Stimulated activated CD4-positive, alpha-beta T cell treated with anti-CD3 and anti-CD28 coated beads, Interleukin-1b, Interleukin-23, amount 100 ng/mL, for 48 hours (primary cell): ENCODE measurements around the gene PRKCE.
A peak's percentile ranks its signal among the peaks of the same experiment; 100 is the strongest.
"Not testable (repeated sequence)": the region's sequence is repeated elsewhere in the genome, so short reads cannot be mapped to it uniquely, and the experiment has no call there.

Source experiments
- DNase-seq: peaks from one replicate; pipeline ENCODE4 v3.0.0-alpha.2; 2020

The PRKCE gene

DNA sequence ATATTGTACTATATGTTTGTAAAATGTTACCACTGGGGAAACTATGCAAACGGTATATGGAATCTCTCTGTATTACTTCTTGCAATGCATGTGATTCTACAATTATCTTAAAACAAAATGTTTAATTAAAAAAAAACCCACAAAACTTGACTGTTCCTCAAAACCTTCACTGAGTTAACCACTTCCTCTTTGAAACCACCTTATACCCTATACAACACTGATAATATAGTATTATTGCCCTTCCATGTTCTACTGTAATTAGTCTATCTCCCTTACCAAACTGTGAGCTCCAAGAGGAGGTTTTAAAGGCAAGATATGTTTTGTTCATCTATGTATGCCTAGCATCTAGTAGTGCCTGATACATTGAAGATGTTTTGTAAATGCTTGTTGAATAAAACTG, 572.0 kb downstream of the PRKCE start:
- DNase-seq = not testable (repeated sequence)

DNA sequence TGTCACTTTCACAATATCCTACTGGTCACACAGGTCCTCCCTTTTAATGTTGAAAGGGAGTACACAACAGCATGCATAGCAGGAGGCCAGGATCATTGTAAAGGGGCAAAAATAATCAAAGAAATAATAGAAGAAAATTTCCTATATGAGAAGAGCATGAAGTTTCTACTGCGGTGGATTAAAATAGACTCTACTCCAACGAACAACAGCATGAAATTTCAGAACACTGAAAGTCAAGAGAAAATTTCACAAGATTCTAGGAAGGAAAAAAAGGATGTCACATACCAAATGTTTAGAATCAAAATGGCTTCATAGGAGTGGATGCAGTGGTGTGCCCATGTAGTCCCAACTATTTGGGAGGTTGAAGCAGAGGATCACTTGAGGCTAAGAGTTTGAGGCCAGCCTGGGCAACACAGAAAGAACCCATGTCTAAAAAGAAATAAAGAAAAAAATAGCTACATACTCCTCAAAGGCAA, 573.7 kb downstream of the PRKCE start:
- no peak for DNase-seq

DNA sequence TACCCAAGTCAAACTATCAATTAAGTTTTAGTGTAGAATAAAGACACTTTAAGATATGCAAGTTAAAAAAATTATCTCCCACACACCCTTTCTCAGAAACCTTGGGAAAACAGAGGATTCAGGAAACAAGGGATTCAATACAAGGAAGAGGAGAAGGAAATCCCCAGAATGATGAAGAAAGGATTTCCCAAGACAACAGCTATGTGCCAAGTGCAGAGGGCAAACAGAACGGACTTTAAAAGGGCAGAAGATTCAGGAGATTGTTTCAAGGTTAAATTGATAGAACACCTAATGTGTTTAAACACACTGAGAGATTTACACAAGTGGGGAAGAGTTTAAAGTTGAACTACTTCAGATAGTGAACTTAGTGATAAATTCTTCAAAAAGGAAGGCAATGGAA, 574.3 kb downstream of the PRKCE start:
- DNase-seq = no peak

DNA sequence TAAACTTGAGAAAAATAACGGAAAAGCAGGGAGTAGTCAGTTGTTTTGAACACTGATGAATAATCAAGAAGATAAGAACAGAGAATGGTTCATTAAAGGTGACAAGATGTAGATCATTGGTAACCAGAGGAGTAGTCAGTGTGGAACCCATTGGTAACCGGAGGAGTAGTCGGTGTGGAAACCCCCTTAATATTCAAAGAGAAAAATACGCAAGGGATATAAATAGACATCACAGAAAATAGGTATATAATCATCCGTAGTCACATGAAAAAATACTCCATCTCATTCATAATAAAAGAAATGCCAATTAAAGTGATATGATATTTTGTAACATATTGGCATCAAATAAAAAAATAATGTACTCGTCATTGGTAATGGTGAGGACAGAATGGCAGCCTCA, 575.1 kb downstream of the PRKCE start:
- no peak for DNase-seq

DNA sequence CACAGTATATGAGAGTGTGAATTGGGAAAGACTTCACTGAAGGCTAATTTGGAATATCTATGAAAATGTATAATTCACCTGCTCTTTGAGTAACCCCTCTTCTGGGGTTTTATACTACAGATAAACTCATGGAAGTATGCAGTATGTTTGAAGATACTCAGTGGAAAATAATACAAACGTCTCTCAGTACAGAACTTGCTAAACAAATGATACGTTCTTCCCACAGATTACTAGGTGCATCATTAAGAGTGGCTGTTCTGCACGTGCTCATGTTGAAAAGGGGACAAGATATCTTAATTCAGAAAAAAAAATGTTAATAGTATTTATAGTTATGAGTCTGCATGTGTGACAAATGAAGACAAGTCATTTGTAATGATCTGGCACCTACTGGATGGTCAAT, 575.5 kb downstream of the PRKCE start:
- no peak for DNase-seq

DNA sequence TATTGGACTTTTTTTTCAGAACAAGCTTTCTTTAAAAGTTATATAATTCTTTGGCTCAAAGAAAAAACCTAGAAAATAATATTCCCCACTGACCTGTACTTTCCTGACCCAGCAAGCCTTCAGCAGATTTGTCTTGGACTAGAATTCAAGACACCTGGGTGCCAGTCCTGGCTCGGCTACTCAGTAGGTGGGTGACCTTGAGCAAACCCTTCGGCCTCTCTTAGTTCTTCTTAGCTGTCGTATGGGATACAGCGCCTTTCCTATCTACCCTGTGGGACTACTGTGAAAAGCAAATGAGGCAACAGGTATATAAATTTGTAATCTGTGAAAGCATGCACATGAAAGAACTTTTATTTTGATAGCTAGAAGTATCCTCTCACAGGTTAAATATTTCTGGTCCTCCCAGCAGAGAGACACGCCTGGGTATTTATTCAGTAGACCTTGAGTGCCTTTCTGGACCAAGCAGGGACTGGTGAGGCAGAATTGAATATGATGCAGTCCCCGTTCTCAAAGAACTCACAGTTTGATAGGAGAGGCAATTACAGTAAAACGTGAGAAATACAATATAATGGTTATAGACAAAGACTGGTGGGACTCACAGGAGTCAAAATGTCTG, 576.3 kb downstream of the PRKCE start:
- DNase-seq = no peak

DNA sequence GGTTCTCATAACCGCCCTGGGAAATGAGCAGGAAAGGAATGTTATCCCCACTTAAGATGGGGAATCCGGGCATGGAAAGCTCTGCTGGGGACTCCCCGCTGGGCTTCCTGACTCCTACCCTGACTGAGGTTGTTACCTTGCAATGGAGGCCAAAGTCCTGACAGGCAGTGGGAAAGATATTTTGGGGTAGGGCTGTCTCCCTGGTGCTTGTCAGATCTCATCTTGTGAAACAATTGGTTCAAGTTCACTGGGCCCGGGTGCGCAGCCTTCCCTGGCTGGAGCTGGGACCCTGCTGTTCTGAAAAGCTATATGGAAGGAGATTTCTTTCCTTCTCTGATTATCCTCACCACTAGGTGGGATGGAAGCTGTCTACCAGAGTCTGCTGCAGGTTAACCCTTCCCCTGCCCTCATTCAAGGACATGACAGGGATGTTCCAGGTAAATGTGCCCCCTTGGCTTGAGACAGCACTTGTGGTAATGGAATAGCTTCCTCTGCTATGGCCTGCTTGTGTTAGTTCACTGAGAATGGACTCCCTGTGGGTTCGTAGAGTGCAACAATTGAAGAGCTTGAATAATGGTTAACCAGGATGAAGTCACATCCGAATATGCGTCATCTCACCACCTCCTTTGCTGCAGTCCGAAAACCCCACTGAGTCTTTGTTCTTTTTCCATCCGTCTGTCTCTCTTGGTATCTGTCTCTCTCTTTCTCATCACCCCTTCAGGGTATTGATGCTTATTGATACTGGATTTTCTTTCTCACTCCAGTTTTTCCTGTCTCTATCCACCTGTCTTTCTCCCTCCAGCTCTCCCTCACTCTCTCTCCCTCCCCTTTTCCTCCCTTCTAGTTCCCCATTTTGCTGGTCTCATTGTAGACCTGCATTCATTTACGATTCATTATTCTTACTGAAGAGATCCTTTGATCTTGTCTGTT, 577.9 kb downstream of the PRKCE start:
- peak; percentile 31 for DNase-seq

DNA sequence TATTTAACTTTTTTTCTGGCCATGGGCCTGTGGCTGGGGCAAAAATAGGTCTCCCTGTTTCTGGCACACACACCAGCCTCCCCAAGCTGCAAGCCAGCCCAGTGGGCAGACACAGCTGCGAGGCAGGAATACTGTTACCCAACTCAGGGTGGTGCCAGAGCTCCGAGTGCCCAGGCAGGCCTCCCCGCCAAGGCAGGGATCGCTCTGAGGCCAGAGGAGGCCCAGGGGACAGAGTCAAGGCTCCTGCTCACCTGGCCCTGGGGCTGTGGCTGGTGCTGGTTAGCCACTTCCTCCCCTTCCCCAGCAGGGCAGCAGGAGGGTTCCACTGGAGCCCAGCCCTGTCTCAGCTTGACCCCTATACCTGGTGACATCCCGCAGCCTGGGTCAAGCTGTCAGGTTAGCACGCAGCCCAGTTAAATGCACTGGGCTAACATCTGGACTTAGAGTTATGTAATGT, 578.7 kb downstream of the PRKCE start:
- DNase-seq = no peak

DNA sequence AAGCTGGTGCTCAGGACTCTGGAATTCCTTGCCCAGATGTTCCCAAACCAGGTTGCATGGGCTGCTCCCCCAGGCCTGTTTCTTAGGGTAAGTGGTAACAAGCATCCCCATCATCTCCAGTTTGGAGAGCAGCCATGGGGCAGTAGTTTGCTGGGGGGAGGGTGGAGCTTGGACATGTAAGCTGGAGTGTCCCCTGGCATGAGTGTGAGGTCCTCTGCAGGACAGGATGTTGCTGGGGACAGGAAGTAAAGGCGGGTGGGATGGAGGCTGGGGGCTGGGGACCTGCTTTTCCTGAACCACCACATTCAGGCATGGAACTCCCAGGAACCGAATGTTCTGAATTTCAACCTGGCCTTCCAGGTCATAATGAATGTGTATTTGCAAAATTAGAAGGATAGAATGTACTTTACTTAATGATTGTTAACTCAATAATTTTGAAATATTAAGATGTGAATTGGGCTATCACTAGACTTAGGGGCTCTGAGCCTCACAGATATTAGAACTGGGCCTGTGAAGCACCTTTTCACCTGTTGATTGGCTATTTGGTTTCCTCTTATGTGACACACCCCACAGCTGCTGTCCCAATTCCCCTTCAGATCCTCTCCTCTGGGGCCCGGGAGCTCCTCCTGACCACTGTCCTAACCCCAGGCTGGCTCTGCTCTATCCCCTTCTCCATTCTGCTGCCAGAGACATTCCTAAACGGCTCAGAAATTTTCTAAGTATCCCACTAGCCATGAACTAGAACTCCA, 579.4 kb downstream of the PRKCE start:
- no peak for DNase-seq

DNA sequence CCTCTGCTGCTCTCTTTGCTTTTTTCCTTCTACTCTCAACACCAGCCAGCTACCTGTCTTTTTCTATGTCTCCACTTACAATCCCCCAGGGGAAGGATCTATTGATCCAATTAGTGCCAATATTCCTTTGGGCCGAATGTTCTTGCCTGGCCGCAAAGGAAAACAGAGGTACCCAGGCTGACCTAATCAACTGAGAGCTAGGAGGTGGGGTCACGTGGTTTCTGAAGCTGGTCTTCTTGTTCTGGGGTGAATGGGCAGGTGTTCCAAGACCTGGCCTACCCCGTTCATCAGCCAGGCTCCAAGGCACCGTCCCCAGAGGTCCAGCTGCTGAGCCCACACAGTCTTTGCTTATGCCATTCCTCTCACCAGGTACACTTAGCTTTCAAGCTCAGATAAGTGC, 580.2 kb downstream of the PRKCE start:
- no peak for DNase-seq

DNA sequence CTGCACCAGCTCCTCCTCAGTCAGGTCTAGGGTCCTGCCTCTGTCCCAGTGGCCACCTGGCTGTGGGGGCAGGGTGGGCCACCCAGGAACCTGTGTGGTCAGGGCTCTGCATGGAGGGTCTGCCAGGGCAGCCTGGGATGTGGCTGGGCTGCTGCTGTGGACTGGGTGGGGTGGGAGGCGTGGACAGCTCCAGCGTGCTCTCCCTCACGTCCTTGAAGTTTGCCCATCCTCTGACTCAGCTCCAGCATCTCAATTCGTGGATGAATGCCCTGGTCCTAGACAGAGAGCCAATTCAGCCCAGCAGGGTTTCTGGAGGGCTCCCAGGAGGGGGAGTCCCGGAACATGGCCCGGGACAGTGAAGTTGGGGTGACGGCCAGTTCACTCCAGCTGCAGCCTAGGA, 581.4 kb downstream of the PRKCE start:
- no peak for DNase-seq

DNA sequence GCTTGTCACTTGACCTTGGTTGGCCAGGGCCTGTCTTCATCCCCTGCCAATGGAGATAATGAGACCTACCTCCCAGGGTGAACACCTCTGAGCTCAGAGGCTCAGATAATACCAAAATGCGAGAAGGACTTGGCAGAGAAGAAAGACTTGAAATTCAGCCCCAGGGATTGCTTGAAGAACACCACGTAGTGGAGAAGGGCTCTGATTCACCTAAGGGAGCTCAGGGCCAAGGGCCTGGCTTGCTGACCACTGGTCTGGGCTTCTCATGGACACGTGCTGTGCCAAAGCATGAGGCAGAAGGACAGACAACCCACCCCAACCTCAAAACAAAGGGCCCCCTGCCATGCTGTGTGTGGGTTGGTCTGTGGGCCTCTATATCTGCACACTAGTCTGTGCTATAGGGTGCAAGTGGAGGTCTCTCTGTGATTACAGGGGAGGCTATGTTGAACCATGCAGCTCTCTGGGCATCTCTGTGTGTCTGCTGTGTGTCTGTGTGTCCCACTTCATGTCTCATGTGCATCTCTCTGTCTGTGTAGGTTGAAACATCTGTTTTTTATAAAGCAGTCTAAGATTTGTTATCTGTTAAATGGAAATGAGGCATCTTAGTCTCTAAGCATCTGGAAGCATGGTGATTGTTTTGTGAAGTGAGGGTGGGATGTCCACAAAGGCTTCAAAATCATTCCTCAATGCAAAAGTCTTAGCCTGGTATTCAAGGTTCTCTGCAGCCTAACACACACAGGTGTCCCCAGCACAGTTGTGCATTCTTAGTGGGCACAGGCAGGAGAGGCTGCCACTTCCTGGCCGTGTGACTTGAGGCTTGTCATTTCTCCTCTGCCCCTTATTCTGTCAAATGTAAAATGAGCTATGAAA, 584.8 kb downstream of the PRKCE start:
- no peak for DNase-seq

DNA sequence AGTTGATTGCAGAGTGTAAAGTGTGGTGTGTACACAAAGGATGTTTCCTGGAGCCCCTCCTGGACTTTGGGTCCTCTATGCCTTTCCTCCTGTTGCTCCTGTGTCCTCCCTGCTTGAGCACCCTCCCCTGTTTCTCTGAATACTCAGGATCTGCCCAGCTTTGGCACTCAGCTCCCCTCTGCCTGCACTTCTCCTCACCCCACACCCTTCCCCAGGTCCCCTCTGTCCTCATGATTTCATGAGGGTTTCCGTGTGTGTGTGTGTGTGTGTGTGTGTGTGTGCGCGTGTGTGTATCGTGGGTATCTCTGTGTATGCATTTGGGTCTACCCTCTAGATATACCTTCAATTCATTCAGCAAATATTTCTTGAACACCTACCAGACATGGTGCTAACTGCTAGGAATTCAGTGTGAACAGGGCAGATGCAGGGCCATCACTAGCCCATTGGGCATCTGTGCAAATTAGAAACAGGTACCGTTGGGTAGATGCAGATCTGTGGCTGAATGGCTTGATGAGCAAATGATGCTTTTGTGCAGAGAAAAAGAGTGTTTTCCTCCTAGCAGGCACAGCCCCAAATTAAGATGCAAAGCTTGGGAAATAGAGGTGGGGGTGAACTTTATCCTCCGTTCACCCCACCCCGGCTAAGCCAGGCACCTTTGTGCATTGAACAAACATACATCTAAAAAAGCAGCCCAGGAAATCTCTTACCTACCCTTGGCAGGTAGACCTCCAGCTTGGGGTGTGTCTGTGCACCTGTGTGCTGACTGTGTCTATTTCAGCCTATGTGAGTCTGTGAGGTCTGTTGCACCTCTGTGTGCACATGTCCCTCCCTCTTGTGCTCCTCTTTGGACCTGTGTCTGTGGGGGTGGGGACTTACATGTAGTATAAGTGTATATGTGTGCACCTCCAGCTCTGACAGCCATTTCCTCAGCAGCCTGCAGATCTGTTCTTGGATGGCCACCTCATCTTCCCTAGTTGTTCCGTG, 585.7 kb downstream of the PRKCE start:
- DNase-seq = no peak
